Measurements from ENCODE around the gene ATP6V1E1. TPM values are rescaled to one million over a fixed set of nuclear protein-coding genes. Genes with fewer than 3 reads are reported as not detected.
A peak's percentile ranks its signal among the peaks of the same experiment; 100 is the strongest.

The ATP6V1E1 gene
- total RNA-seq, 1 experiment from 2014 or later, result 89.2 TPM

DNA sequence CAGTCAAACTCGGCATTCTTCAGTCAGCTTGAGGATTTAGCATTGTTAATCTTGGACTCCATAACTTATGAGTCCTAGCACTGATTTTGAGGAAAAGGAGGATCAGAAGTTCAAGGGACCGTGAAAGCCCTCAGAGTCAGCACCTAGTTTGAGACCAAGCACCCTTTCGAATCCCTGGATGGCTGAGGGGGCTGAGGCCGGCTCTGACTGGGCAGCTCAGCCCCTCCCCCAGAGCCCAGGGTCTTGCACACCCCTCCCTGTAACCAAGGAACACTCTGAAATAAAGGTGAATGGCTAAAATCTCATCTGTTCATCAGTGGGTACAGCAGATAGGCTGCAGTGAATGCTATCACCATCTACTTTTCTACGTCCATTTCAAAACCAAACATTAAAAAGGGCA is 38.0 kb downstream of the ATP6V1E1 start:
- Histone ChIP-seq H2BK15ac (ENCODE audit: low read depth, low read length) (no peak overlapping the region), H2AFZ (ENCODE audit: low read length) (no peak overlapping the region), H2BK120ac (ENCODE audit: low read depth, low read length, poor library complexity, severe bottlenecking) (no peak overlapping the region), H2AK5ac (ENCODE audit: insufficient read length, low read length) (no peak overlapping the region), H3K9me3 (ENCODE audit: control insufficient read depth, low read depth, low read length) (no peaks in the 10 kb centered on the region), H4K20me1 (ENCODE audit: control insufficient read depth, insufficient read depth, insufficient read length) (no peaks in the 10 kb centered on the region), H3K27ac (ENCODE audit: insufficient read length, low read depth, low read length) (no peak overlapping the region), H3K4ac (ENCODE audit: low read depth, low read length) (no peak overlapping the region), H2BK5ac (ENCODE audit: insufficient read length, low read length) (no peak overlapping the region), H4K91ac (ENCODE audit: insufficient read length, low read depth, low read length) (no peak overlapping the region), H3K23ac (ENCODE audit: insufficient read length, low read depth, low read length) (no peak overlapping the region), H3K14ac (ENCODE audit: insufficient read depth, low read length) (no peak overlapping the region), H3K79me2 (ENCODE audit: insufficient read depth, low read length) (no peaks in the 10 kb centered on the region), H3T11ph (ENCODE audit: low read length) (no peak overlapping the region), H3K18ac (ENCODE audit: insufficient read length, low read depth, low read length) (no peak overlapping the region), H3K23me2 (ENCODE audit: insufficient read length, low read depth, low read length, poor library complexity, severe bottlenecking) (no peaks in the 10 kb centered on the region), H4K8ac (replicated peaks; ENCODE audit: insufficient read length, low read depth, low read length) (no peak overlapping the region), H3K56ac (ENCODE audit: insufficient read length, low read depth, low read length) (no peak overlapping the region), H2BK12ac (ENCODE audit: insufficient read length, low read depth, low read length) (no peak overlapping the region), H3K4me2 (ENCODE audit: insufficient read depth, insufficient read length, low read length) (no peak overlapping the region), H3K27me3 (ENCODE audit: insufficient read depth, low read length) (no peaks in the 10 kb centered on the region), H3K79me1 (ENCODE audit: insufficient read depth, low read depth, low read length, poor library complexity, severe bottlenecking) (no peaks in the 10 kb centered on the region), H4K5ac (ENCODE audit: insufficient read length, low read depth, low read length) (no peak overlapping the region), H3K9ac (ENCODE audit: extremely low read depth, insufficient read length, low read length) (no peak overlapping the region), H3K4me1 (ENCODE audit: insufficient read depth, low read length) (no peaks in the 10 kb centered on the region), H2BK20ac (ENCODE audit: low read depth, low read length, poor library complexity, severe bottlenecking) (no peak overlapping the region)
- TF ChIP-seq, protein P1, sequence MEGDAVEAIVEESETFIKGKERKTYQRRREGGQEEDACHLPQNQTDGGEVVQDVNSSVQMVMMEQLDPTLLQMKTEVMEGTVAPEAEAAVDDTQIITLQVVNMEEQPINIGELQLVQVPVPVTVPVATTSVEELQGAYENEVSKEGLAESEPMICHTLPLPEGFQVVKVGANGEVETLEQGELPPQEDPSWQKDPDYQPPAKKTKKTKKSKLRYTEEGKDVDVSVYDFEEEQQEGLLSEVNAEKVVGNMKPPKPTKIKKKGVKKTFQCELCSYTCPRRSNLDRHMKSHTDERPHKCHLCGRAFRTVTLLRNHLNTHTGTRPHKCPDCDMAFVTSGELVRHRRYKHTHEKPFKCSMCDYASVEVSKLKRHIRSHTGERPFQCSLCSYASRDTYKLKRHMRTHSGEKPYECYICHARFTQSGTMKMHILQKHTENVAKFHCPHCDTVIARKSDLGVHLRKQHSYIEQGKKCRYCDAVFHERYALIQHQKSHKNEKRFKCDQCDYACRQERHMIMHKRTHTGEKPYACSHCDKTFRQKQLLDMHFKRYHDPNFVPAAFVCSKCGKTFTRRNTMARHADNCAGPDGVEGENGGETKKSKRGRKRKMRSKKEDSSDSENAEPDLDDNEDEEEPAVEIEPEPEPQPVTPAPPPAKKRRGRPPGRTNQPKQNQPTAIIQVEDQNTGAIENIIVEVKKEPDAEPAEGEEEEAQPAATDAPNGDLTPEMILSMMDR (conservative IDR thresholded peaks at IDR 0.05), result no peak
- Mint-ChIP-seq H3K27ac (peak overlapping the region in 1 of 3 experiments; percentile 49; a peak in 2 of 7 replicates), H3K9me3 (no peaks in the 10 kb centered on the region), H3K27me3 (ENCODE audit: low read depth) (no peaks in the 10 kb centered on the region), H3K36me3 (ENCODE audit: insufficient read depth in 1 of 3, low read depth in 3 of 3) (peaks cover 34 to 58% (median 46%) of the 10 kb centered on the region in 3 experiments), H3K4me1 (peaks cover 0 to 2% of the 10 kb centered on the region in 2 experiments; a peak in 1 of 4 replicates), H3K4me3 (no peak overlapping the region)
- DNase-seq, result no peak
- no CpG with 5 or more reads among the region's 5 CpGs for WGBS (ENCODE audit: extremely low coverage, insufficient read length, low lambda C conversion rate)
